ENCODE data around the gene LIME1. TPM values are rescaled to one million over a fixed set of nuclear protein-coding genes. Genes with fewer than 3 reads are reported as not detected.

LIME1 gene
- total RNA-seq, 1 donor from 2014 or later: 7.8 TPM

DNA sequence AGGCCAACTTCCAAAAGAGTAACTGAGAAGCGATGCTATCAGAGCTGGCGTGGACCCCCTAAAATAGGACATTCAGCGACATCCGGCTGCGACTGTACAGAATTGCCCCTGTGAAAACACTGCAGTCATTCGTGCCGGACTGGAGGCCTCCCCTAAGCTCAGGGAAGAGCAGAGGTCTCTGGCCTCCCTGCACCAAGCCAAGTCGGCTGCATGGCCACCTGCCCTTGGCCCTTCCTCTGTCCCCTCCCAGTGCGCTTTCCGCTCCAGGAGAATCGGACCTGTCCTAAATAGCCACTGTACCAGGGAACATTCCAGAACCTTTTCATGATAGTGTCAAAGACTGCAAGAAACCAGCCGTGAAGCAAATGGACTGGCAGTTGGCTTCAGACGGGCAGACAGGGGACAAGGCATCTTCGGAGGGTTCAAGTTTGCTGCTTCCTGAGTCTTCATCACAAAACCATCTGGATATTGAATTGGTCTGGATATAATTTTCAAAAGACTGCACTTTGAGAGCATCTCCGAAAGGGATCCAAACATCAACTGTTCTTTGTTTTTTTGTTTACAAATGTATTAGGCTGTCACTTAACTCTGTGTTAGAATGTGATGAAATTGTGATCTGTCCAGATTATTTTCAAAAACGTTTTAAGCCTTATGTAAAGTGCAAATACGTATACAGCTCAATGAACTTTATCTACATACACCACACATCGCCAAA, 19.6 kb downstream of the LIME1 start:
- H3K36me3 ChIP-seq: no peaks in the 10 kb centered on the region
- intact Hi-C loops (cut with DNase I): no loop called here
- TF ChIP-seq, protein P1, sequence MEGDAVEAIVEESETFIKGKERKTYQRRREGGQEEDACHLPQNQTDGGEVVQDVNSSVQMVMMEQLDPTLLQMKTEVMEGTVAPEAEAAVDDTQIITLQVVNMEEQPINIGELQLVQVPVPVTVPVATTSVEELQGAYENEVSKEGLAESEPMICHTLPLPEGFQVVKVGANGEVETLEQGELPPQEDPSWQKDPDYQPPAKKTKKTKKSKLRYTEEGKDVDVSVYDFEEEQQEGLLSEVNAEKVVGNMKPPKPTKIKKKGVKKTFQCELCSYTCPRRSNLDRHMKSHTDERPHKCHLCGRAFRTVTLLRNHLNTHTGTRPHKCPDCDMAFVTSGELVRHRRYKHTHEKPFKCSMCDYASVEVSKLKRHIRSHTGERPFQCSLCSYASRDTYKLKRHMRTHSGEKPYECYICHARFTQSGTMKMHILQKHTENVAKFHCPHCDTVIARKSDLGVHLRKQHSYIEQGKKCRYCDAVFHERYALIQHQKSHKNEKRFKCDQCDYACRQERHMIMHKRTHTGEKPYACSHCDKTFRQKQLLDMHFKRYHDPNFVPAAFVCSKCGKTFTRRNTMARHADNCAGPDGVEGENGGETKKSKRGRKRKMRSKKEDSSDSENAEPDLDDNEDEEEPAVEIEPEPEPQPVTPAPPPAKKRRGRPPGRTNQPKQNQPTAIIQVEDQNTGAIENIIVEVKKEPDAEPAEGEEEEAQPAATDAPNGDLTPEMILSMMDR (IDR thresholded peaks at IDR 0.05): no peak
- H3K27me3 ChIP-seq: no peaks in the 10 kb centered on the region
- no peak overlapping the region for H3K27ac ChIP-seq
- DNase-seq (no peak), ATAC-seq (no peak)
- no peaks in the 10 kb centered on the region for H3K9me3 ChIP-seq
- no peak overlapping the region for H3K4me3 ChIP-seq
- no peaks in the 10 kb centered on the region for H3K4me1 ChIP-seq

DNA sequence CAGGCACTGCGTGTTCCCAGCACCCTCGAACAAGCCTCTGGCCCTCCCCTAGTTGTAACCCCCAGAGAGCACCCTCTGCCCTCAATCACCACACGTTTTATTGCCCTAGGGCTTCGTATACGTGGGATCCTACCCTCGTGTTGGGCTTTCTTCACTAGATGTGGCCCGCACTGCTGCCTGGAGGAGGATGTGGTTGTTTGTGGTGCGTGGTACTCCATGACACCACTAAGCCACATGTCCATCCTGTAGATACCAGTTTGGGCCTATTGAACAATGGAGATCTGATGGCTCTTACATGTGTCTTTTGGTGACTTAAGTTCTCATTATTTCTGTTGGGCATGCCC, 20.2 kb downstream of the LIME1 start:
- H3K27me3 ChIP-seq: no peaks in the 10 kb centered on the region
- H3K4me3 ChIP-seq: no peak overlapping the region
- no peak overlapping the region for H3K27ac ChIP-seq
- no peaks in the 10 kb centered on the region for H3K9me3 ChIP-seq
- no peaks in the 10 kb centered on the region for H3K4me1 ChIP-seq
- DNase-seq (no peak), ATAC-seq (no peak)
- TF ChIP-seq, protein P1 (IDR thresholded peaks at IDR 0.05): no peak
- H3K36me3 ChIP-seq: no peaks in the 10 kb centered on the region
- intact Hi-C loops (cut with DNase I): no loop called here

- ATAC-seq (no peak), DNase-seq (no peak)
- Histone ChIP-seq H3K9me3 (no peaks in the 10 kb centered on the region), H3K36me3 (no peaks in the 10 kb centered on the region), H3K4me1 (no peaks in the 10 kb centered on the region), H3K27me3 (no peaks in the 10 kb centered on the region), H3K4me3 (no peak overlapping the region), H3K27ac (no peak overlapping the region)
- intact Hi-C loops (cut with DNase I): no loop called here
- TF ChIP-seq, protein P1 (IDR thresholded peaks at IDR 0.05): no peak
These were observed 21.7 kb downstream of the LIME1 start for GRCh38 chr20:63758152-63758551.

- Histone ChIP-seq H3K9me3 (no peaks in the 10 kb centered on the region), H3K4me1 (no peaks in the 10 kb centered on the region), H3K27me3 (no peaks in the 10 kb centered on the region), H3K4me3 (no peak overlapping the region), H3K27ac (no peak overlapping the region), H3K36me3 (no peaks in the 10 kb centered on the region)
- intact Hi-C loops (cut with DNase I): no loop called here
- no peak for ATAC-seq
- DNase-seq: no peak
- TF ChIP-seq, protein P1 (IDR thresholded peaks at IDR 0.05): no peak
These were observed 23.0 kb downstream of the LIME1 start for GRCh38 chr20:63759377-63759901.

DNA sequence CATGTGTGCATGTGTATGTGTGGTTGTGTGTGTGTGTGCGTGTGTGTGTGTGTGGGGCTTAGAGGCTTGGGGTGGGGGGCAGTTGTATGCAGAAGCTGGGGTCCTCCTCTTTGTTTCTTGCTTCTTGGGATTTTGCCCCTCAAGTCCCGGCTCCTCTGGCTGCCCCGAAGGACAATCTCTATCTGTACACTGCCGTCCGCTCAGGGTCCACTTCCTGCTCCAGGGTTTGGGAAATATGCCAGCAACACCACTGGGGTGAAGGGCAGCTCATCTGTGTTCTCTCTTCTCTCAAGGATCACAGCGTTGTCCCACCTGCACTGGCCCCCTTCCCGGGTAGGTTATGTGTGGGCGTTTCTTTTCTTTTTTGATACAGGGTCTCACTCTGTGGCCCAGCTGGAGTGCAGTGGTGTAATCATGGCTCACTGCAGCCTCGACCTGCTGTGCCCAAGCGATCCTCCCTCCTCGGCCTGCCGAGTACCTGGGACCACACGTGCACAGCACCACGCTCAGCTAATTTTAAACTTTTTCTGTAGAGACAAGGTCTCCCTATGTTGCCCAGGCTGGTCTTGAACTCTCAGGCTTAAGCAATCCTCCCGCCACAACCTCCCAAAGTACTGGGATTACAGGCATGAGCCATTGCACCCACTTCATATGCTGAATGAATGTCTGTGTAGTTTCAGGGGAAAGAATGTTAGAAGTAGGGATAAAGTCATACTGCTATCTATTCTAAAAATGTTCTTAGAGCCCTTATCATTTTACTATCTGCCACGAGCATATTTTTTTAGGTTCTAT, 28.8 kb downstream of the LIME1 start:
- no peaks in the 10 kb centered on the region for H3K36me3 ChIP-seq
- H3K4me1 ChIP-seq: no peaks in the 10 kb centered on the region
- DNase-seq (no peak), ATAC-seq (no peak)
- no peak overlapping the region for H3K27ac ChIP-seq
- no peaks in the 10 kb centered on the region for H3K9me3 ChIP-seq
- intact Hi-C loops (cut with DNase I): no loop called here
- TF ChIP-seq, protein P1 (IDR thresholded peaks at IDR 0.05): no peak
- no peaks in the 10 kb centered on the region for H3K27me3 ChIP-seq
- H3K4me3 ChIP-seq: no peak overlapping the region
